HG03175 (cell line): Measurements from ENCODE around the gene ARMC3.
"Not testable (repeated sequence)": the region's sequence is repeated elsewhere in the genome, so short reads cannot be mapped to it uniquely, and the experiment has no call there.

Experiments
- ATAC-seq: cut with Tn5 transposase; IDR thresholded peaks from one replicate; pipeline ENCODE4 v1.9.1; 2021; ENCODE audit warnings: mild to moderate bottlenecking, moderate library complexity; ENCODE audit not compliant: unreplicated experiment

The ARMC3 gene

GRCh38 chr10:23069019-23069815 is 141.4 kb downstream of the ARMC3 start:
- no peak for ATAC-seq

GRCh38 chr10:23070092-23070912 is 142.4 kb downstream of the ARMC3 start:
- ATAC-seq, result peak; percentile 26

GRCh38 chr10:23070913-23071218 is 143.0 kb downstream of the ARMC3 start:
- peak; percentile 51 for ATAC-seq

GRCh38 chr10:23072593-23072992 is 144.7 kb downstream of the ARMC3 start:
- not testable (repeated sequence) for ATAC-seq

- ATAC-seq, result no peak
Measured at GRCh38 chr10:23073527-23073926, 145.7 kb downstream of the ARMC3 start.

GRCh38 chr10:23075672-23076071 is 147.8 kb downstream of the ARMC3 start:
- ATAC-seq, result no peak

GRCh38 chr10:23078114-23078513 is 150.3 kb downstream of the ARMC3 start:
- no peak for ATAC-seq

- no peak for ATAC-seq
Measured at GRCh38 chr10:23079700-23080099, 151.8 kb downstream of the ARMC3 start.

- no peak for ATAC-seq
Measured at GRCh38 chr10:23080262-23080661, 152.4 kb downstream of the ARMC3 start.

GRCh38 chr10:23081221-23081750 is 153.4 kb downstream of the ARMC3 start:
- no peak for ATAC-seq

GRCh38 chr10:23081891-23082290 is 154.0 kb downstream of the ARMC3 start:
- ATAC-seq, result no peak
